ENCODE measurements around the gene HDAC4. TPM values are rescaled to one million over a fixed set of nuclear protein-coding genes. Genes with fewer than 3 reads are reported as not detected.

HDAC4 gene
- total and polyA plus RNA-seq, 9 of the 15 experiments (the other 6 are each of a cell fraction or from before 2014, with no cell fraction given): 0.11 to 20.2 (median 4.0) TPM

DNA sequence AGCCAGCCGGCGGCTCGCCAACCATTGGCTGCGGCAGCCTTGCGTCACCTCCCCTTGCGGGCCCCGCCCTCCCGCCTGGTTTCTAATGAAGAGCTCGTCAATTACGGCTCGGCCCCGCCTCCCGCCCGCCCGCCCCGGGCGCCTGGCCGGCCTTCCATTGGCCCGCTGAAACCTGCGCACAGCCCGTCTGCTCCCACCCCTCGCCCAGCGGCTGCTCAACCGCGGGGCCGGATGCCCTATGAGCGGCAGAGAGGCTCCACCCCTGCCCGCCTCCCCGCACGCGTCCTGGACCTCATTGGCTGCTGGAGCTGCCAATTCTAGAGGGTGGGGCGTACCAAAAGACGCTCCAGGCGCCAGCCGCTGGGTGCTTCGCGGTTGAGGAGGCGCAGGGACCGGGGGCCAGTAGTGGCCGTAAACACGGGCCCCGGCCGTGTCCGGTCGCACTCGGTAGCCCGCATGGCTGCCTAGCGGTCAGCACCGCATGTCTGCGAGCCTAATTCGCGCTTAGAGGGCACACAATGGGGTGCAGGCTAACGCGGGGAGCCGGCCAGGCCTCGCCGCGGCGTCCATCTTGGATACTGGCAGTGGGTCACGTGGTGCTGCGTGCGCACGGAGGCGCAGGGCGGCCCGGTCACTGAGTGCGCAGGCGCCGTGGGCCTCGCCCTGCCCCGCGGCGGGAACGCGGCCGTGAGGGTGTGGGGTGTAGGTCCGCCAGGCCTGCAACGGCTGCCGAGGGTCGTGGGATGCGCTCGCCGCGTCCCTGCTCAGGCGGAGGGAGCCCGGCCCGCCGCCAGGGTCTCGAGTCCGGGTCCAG is 454 bp upstream of the HDAC4 start (continued):
- TF ChIP-seq NELFE (IDR thresholded peaks at IDR 0.05; ENCODE audit: insufficient read depth, insufficient read length) (no peak), KDM4B (IDR thresholded peaks at IDR 0.05; ENCODE audit: borderline replicate concordance in 2 of 2, low read depth in 1 of 2) (peak in 1 of 2 experiments; percentile 35; a peak in 1 of 4 replicates)

- H2AFZ ChIP-seq (ENCODE audit: low read depth, low read length): no peak overlapping the region
- H3K9me1 ChIP-seq (ENCODE audit: control insufficient read depth, insufficient read depth, low read length): no peaks in the 10 kb centered on the region
- peak overlapping the region; percentile 61 for H3K4me2 ChIP-seq (ENCODE audit: insufficient read depth, low read length)
- peaks cover 45% of the 10 kb centered on the region for H3K79me2 ChIP-seq (ENCODE audit: control insufficient read depth, insufficient read depth, low read length)
- FAIRE-seq: no peak
- no peak for ATAC-seq
- intact Hi-C loops (cut with micrococcal nuclease) (loop anchor here (5.0 to 10.0 kb wide), 2 partner anchors 75 to 133 kb away; no protein-coding TSS in a partner anchor), in situ Hi-C loops (cut with MboI) (no loop called here)
- no peaks in the 10 kb centered on the region for H3K36me3 ChIP-seq (ENCODE audit: control insufficient read depth, insufficient read depth, low read length)
- 0% methylated on average over 8 of the region's 87 CpGs for WGBS (ENCODE audit: insufficient coverage, low coverage, missing lambda C conversion rate)
- peaks cover 3 to 15% of the 10 kb centered on the region in 2 experiments; a peak in 4 of 5 replicates for H3K4me1 ChIP-seq (replicated peaks in 1 of 2; ENCODE audit: control insufficient read depth in 2 of 2, insufficient read depth in 2 of 2, low read length in 2 of 2)
- peaks cover 4% of the 10 kb centered on the region; the same call in 1 of the 2 replicates for H4K20me1 ChIP-seq (replicated peaks; ENCODE audit: control insufficient read depth, insufficient read depth, low read length)
- H3K27me3 ChIP-seq (ENCODE audit: control insufficient read depth in 2 of 2, insufficient read depth in 2 of 2, low read length in 2 of 2): no peaks in the 10 kb centered on the region
- peak overlapping the region; percentile 53 for H3K4me3 ChIP-seq
- peak overlapping the region; percentile 54; the same call in 1 of the 3 replicates for H3K27ac ChIP-seq (ENCODE audit: extremely low read depth, low read depth, low read length)
- peak overlapping the region; percentile 32 to 90 for H3K9ac ChIP-seq (ENCODE audit: insufficient read depth in 1 of 2, low read depth in 2 of 2, low read length in 2 of 2)
- peak; percentile 17 to 50 (median 32) for DNase-seq (ENCODE audit: extremely low read depth in 1 of 4, low spot score in 3 of 4)
- POLR2A ChIA-PET: no interaction called here
- CTCF ChIA-PET (ENCODE audit: low intra/inter-chr PET ratio): interaction anchor here (1.2 kb wide), 1 partner anchor 133 kb away, joined by 3 read pairs; no protein-coding TSS in a partner anchor
- no peaks in the 10 kb centered on the region for H3K9me3 ChIP-seq (replicated peaks; ENCODE audit: control insufficient read depth, insufficient read depth, low read depth, low read length)
- BruUV-seq (replicated peaks): no TSS peak
- no peak for TF ChIP-seq NR2C1 (IDR thresholded peaks at IDR 0.05)
- no peak for TF ChIP-seq NR2C1 (tag; IDR thresholded peaks at IDR 0.05)
- TF ChIP-seq, protein P1, sequence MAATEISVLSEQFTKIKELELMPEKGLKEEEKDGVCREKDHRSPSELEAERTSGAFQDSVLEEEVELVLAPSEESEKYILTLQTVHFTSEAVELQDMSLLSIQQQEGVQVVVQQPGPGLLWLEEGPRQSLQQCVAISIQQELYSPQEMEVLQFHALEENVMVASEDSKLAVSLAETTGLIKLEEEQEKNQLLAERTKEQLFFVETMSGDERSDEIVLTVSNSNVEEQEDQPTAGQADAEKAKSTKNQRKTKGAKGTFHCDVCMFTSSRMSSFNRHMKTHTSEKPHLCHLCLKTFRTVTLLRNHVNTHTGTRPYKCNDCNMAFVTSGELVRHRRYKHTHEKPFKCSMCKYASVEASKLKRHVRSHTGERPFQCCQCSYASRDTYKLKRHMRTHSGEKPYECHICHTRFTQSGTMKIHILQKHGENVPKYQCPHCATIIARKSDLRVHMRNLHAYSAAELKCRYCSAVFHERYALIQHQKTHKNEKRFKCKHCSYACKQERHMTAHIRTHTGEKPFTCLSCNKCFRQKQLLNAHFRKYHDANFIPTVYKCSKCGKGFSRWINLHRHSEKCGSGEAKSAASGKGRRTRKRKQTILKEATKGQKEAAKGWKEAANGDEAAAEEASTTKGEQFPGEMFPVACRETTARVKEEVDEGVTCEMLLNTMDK (IDR thresholded peaks at IDR 0.05; ENCODE audit: borderline replicate concordance, insufficient read depth, low read depth, low read length, poor library complexity, severe bottlenecking): no peak
- no peak for TF ChIP-seq ZFP30 (CRISPR knock-in tag; IDR thresholded peaks at IDR 0.05; ENCODE audit: borderline replicate concordance)
- no peak for TF ChIP-seq SMARCA4 (IDR thresholded peaks at IDR 0.05)
- TF ChIP-seq SREBF2 (CRISPR knock-in tag; IDR thresholded peaks at IDR 0.05): no peak
- TF ChIP-seq RBM14 (IDR thresholded peaks at IDR 0.05; ENCODE audit: borderline replicate concordance, insufficient read depth, low read depth, low read length): no peak
- no peak for TF ChIP-seq E2F4 (CRISPR knock-in tag; IDR thresholded peaks at IDR 0.05; ENCODE audit: low read depth)
- no peak for TF ChIP-seq CC2D1A (IDR thresholded peaks at IDR 0.05)
- TF ChIP-seq TAF1 (IDR thresholded peaks at IDR 0.05; ENCODE audit: control insufficient read depth, extremely low read depth, insufficient read depth, low read length, severe bottlenecking): peak; percentile 3
- TF ChIP-seq ZBTB7A (IDR thresholded peaks at IDR 0.05; ENCODE audit: borderline replicate concordance, control insufficient read depth, low read depth, low read length): peak; percentile 60; the same call in 1 of the 2 replicates
Observed at GRCh38 chr2:239399921-239400595, 762 bp downstream of the HDAC4 start.
